Measurements from ENCODE around the gene SETD4.
"Not testable (repeated sequence)": the region's sequence is repeated elsewhere in the genome, so short reads cannot be mapped to it uniquely, and the experiment has no call there.

The SETD4 gene

GRCh38 chr21:36077758-36078157 is 17.4 kb upstream of the SETD4 start:
- DNase-seq: no peak

DNA sequence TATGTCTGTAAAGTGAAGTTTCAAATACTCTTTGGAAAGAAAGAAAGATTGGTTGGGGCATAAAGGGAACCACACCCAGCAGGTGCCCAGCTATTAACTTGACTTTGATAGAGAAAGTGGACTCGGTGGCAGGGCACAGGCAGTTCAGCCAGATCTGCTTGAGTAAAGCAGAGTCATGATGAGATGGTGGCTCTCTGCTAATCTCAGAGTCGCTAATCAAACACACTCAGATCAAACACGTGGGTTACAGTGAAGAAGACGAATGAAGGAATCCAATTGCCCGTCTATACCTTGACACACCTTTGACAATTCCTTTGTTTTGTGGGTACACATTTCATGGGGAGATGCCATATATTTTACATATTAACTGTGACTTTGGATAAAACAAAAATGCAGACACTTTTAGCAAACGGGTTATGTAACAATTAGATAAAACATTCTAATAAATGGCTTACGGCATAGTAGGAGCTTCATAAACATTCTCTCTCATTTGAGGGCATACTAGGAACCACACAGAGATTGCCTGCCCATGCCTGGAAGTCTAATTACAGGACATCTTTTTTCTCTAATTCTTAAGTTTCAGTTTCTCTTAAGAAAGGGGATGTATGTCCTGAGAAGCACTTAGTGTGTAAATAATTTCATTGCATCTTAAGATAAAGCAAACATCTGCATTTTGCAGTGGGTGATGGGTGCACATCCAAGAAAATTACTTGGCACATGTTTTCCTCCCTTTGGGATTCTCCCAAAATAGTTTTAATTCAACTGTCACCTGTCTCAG is 16.7 kb upstream of the SETD4 start:
- DNase-seq: no peak

GRCh38 chr21:36075953-36076352 is 15.6 kb upstream of the SETD4 start:
- DNase-seq: no peak

GRCh38 chr21:36075171-36075570 is 14.8 kb upstream of the SETD4 start:
- no peak for DNase-seq

- not testable (repeated sequence) for DNase-seq
Observed at GRCh38 chr21:36073911-36074310, 13.6 kb upstream of the SETD4 start.

- DNase-seq: no peak
Observed at GRCh38 chr21:36073181-36073580, 12.9 kb upstream of the SETD4 start.

DNA sequence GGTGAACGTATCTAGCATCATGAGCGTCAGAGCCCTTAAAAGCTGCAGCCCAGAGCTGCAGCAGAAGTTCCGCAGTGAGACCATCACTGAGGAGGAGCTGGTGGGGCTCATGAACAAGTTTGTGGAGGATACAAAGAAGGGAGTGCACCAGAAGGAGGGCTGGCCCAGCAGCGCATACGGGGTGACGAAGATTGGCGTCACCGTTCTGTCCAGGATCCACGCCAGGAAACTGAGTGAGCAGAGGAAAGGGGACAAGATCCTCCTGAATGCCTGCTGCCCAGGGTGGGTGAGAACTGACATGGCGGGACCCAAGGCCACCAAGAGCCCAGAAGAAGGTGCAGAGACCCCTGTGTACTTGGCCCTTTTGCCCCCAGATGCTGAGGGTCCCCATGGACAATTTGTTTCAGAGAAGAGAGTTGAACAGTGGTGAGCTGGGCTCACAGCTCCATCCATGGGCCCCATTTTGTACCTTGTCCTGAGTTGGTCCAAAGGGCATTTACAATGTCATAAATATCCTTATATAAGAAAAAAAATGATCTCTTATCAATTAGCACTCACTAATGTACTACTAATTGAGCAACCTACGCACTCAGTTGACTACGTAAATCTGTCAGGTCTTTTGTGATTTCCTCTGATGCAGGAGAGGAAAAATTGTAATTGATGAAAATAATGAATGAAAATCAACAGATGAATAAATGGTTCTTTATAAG is 12.3 kb upstream of the SETD4 start:
- DNase-seq: no peak

DNA sequence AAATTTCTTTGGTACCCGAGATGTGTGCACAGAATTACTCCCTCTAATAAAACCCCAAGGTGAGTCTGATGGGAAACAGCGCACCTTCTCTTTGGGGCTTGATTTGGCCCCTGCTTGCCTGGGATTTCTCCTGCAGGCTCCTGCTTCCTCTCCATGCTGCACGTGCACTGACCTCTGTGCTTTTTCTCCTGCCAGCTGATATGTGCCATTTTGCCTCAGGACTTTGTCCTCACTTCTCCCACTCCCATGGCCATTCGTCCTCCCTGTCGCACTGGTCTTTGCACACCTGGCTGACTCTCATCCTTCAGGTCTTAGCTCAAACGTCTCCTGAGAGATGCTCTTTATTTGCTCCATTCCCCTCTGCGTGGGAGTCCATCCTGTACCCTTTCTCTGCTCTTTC is 10.7 kb upstream of the SETD4 start:
- no peak for DNase-seq

GRCh38 chr21:36069713-36070583 is 9.6 kb upstream of the SETD4 start, which contains the start of gene CBR1:
CBR1 (plus strand) TSS chr21:36070024; CDS start chr21:36070116, 92 bp downstream.
- DNase-seq: peak; percentile 91

- no peak for DNase-seq
Observed at GRCh38 chr21:36068748-36069398, 8.5 kb upstream of the SETD4 start.

DNA sequence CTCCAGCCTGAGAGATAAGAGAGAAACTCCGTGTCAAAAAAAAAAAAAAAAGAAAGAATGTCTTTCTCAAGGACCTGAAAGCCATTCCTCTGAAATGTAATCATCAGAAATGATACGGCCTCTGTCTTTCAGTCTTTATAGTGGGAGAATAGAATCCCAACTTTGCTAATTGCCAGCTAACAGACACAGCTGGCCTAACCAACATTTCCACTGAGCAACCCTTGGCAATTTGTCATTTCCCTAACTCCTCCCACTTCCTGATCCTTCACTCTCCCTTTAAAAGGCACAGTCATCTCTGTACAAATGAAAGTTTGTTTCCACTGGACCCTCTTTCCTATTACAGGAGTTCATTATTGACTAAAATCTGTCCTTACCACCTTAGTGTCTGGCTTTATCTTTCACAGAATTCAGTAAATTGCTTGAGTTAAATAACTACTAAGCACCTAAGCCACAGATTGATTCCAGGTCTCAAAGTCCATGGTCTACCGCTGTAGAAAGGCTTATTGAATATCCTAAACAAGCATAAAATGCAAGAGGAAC is 5.2 kb upstream of the SETD4 start:
- no peak for DNase-seq

DNA sequence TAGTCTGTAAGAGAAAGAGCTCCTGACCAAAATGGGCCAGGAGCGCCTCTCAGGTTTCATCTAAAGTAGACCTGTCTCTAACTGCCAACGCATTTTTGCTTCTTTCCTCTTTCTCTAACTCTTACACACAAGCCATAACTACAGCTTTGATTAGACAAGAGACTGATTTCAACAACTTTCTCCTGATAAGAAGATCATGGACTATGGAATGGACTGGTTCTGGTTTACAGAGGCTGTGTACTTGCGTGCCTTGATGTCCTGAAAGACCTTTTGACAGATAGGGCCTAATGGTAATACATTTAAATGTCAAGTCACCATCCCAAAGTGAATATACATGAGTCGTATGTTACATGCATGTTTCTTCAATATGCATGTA is 3.7 kb upstream of the SETD4 start:
- no peak for DNase-seq

DNA sequence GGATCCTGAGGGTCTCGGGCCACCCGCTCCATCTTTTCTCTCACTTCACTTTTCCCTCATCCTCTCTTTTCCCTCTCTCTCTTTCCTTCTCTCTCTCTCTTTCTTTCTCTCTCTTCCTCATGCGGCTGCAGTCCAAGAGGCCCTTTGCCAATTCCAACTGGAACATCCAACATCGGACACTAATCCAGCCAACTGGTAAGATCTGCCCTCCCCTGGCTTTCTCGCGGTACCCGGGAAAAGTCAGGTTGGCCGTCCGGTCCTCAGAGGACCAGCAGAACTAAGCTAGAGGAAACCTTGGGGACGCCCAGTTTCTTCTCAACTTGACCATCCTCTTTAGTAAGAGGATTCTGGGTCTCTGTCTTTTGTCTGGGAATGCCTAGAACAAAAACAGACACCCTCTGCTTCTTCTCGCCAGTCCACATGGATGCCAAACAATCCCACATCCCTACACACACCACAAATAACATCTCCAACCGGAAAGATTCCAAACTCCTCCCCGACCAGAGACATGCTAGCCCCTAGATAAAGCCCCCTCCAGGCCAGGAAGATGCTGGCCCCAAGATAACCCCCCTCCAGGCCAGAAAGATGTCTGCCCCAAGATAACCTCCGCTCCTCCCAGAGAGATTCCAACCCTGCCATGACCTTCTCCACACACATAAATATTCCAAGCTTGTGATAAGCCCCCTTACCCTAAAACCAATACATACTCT is 3.2 kb upstream of the SETD4 start:
- DNase-seq: no peak

- no peak for DNase-seq
Observed at GRCh38 chr21:36061445-36061844, 1.1 kb upstream of the SETD4 start.

GRCh38 chr21:36059823-36060158 is 535 bp downstream of the SETD4 start:
- DNase-seq: no peak

- no peak for DNase-seq
Observed at GRCh38 chr21:36055551-36055950, 4.8 kb downstream of the SETD4 start.

- no peak for DNase-seq
Observed at GRCh38 chr21:36053715-36054062, 6.6 kb downstream of the SETD4 start.

- DNase-seq: no peak
Observed at GRCh38 chr21:36052860-36053714, 7.2 kb downstream of the SETD4 start.

DNA sequence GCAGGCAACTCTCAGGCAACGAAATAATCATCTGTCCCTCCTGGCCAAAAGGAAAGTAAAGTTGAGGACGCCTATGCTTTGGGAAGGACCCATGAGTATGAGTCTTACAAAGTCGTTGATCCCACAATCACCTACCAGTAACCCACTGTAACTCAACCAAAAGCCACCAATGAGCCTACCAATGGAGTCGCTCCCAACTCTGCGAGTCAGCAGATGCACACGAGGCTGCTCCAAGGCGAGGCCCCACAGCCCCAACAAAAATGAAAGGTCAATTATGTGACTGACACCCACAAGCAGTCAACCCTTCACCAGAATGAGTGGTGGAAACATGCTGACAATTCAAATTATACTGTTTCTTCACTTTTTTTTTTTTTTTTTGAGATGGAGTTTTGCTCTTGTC is 12.0 kb downstream of the SETD4 start:
- no peak for DNase-seq

DNA sequence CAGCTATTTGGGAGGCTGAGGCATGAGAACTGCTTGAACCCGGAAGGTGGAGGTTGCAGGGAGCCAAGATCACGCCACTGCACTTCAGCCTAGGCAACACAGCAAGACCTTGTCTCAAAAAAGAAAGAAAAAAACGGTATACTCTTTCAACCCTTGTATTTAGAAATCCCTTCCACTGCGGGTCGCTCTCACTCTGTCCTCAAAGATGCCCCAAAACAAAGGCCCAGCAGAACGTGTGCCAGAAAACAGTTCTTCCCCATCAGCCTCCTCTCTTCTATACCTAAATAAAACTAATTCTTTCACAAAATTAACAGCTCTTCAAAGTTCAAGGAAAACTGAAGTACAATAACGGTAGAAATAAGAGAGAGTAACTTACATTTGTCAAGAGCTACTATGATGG is 13.2 kb downstream of the SETD4 start:
- no peak for DNase-seq

GRCh38 chr21:36045993-36046392 is 14.3 kb downstream of the SETD4 start:
- DNase-seq: no peak
